ENCODE measurements around the gene POLR1F. TPM values are rescaled to one million over a fixed set of nuclear protein-coding genes. Genes with fewer than 3 reads are reported as not detected.

Gene POLR1F
- total RNA-seq, 2 experiments from 2014 or later, result 14.2 to 18.5 TPM

- Mint-ChIP-seq H3K4me3 (no peak overlapping the region), H3K27me3 (no peaks in the 10 kb centered on the region), H3K9me3 (peaks cover 3% of the 10 kb centered on the region), H3K4me1 (no peaks in the 10 kb centered on the region), H3K27ac (no peak overlapping the region), H3K36me3 (no peaks in the 10 kb centered on the region)
- POLR2A ChIA-PET, result no interaction called here
- DNase-seq (no peak), ATAC-seq (ENCODE audit: low read depth) (no peak)
Observed at GRCh38 chr7:19648791-19649190, 60.0 kb downstream of the POLR1F start.

Small RNAs within 50 kb of the gene (microRNA-seq; reads per million reads assigned to microRNA genes)
- not detected for gene MIR3146

Other genes starting within 250 kb of the POLR1F start
- not detected for gene TMEM196, start 64.6 kb upstream of the POLR1F start, total RNA-seq

All from activated naive CD8-positive, alpha-beta T cell treated with anti-CD3 and anti-CD28 coated beads, Interleukin-2, amount 10 ng/mL, durations not matched to agents 7 days and 5 days (primary cell).